Stimulated activated CD4-positive, alpha-beta T cell treated with anti-CD3 and anti-CD28 coated beads, Interleukin-12 subunit alpha, Interleukin-12 subunit beta, amount 100 ng/mL, for 24 hours (primary cell): ENCODE results near the gene PODXL2.
"Not testable (repeated sequence)": the region's sequence is repeated elsewhere in the genome, so short reads cannot be mapped to it uniquely, and the experiment has no call there.

Experiments
- DNase-seq, 2 experiments: peaks; one replicate each; pipeline ENCODE4 v3.0.0-alpha.2; 2020; ENCODE audit warnings: low read depth in 2 of 2

The PODXL2 gene

GRCh38 chr3:127605547-127605946 is 23.4 kb upstream of the PODXL2 start:
- not testable (repeated sequence) for DNase-seq

GRCh38 chr3:127606086-127606805 is 22.7 kb upstream of the PODXL2 start:
- DNase-seq: no peak

- DNase-seq: no peak
These were observed 21.9 kb upstream of the PODXL2 start for GRCh38 chr3:127606981-127607595.

GRCh38 chr3:127607675-127608361 is 21.2 kb upstream of the PODXL2 start:
- no peak for DNase-seq

GRCh38 chr3:127608362-127608718 is 20.6 kb upstream of the PODXL2 start:
- no peak for DNase-seq

GRCh38 chr3:127610105-127610504 is 18.9 kb upstream of the PODXL2 start:
- no peak for DNase-seq

- no peak for DNase-seq
These were observed 17.7 kb upstream of the PODXL2 start for GRCh38 chr3:127611251-127611650.

GRCh38 chr3:127612966-127613365 is 16.0 kb upstream of the PODXL2 start:
- no peak for DNase-seq

- no peak for DNase-seq
These were observed 15.6 kb upstream of the PODXL2 start for GRCh38 chr3:127613406-127613805.

GRCh38 chr3:127614928-127615589 is 13.9 kb upstream of the PODXL2 start:
- DNase-seq: no peak

- no peak for DNase-seq
These were observed 13.2 kb upstream of the PODXL2 start for GRCh38 chr3:127615631-127616305.

GRCh38 chr3:127616836-127617605 is 12.0 kb upstream of the PODXL2 start:
- DNase-seq: no peak

GRCh38 chr3:127618891-127619290 is 10.1 kb upstream of the PODXL2 start:
- no peak for DNase-seq

- DNase-seq: no peak
These were observed 8.2 kb upstream of the PODXL2 start for GRCh38 chr3:127620637-127621375.

GRCh38 chr3:127622031-127622430 is 7.0 kb upstream of the PODXL2 start:
- DNase-seq: no peak

- no peak for DNase-seq
These were observed 6.0 kb upstream of the PODXL2 start for GRCh38 chr3:127622772-127623576.

- DNase-seq: no peak
These were observed 4.9 kb upstream of the PODXL2 start for GRCh38 chr3:127624063-127624462.

- no peak for DNase-seq
These were observed 3.2 kb upstream of the PODXL2 start for GRCh38 chr3:127625821-127626220.

GRCh38 chr3:127628426-127628787 is 578 bp upstream of the PODXL2 start:
- no peak for DNase-seq
